ENCODE results near the gene NUP214.

DNA sequence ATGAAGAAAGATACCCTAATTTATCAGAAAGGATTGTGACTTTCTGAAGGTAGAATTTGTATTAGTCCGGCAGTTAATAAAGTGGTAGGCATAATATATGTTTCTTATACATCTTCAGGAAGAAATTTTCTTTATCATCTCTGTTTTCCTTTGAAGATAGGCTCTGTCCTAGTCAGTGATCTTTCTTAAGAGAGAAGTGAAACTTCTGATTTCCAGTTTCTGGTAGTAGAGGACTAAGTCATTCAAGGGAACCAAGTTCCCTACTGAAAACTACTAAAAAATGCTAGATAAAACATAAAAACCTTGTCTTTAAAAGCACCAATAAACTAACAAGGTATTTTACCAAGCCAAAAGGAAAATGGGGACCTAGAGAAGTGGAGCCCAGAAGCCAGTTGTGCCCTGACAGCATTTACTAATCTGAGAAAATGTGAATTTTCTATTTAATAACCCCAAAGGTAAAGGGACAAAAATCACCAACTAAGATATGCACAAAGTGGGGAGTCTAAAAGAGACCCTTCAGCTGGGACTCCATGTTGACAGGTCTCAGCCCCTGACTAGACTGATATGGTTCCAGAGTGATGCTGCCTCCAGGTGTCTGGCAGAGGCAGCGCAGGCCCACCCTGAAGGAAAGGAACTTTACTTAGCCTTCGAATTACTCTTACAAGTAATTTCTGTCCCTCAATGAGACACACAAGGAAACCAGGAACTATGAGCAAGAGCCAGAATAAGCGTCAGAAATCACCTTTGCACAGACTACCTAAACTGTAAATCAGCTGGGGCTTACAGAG is 78.2 kb downstream of the NUP214 start:
- TF ChIP-seq, protein P1, sequence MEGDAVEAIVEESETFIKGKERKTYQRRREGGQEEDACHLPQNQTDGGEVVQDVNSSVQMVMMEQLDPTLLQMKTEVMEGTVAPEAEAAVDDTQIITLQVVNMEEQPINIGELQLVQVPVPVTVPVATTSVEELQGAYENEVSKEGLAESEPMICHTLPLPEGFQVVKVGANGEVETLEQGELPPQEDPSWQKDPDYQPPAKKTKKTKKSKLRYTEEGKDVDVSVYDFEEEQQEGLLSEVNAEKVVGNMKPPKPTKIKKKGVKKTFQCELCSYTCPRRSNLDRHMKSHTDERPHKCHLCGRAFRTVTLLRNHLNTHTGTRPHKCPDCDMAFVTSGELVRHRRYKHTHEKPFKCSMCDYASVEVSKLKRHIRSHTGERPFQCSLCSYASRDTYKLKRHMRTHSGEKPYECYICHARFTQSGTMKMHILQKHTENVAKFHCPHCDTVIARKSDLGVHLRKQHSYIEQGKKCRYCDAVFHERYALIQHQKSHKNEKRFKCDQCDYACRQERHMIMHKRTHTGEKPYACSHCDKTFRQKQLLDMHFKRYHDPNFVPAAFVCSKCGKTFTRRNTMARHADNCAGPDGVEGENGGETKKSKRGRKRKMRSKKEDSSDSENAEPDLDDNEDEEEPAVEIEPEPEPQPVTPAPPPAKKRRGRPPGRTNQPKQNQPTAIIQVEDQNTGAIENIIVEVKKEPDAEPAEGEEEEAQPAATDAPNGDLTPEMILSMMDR (IDR thresholded peaks at IDR 0.05; ENCODE audit: insufficient read depth, low read length): no peak
- TF ChIP-seq POLR2AphosphoS5 (IDR thresholded peaks at IDR 0.05; ENCODE audit: low read depth) (no peak), SPI1 (IDR thresholded peaks at IDR 0.05; ENCODE audit: borderline replicate concordance, low read depth) (no peak)
